ENCODE results near the gene MARK2.

The MARK2 gene

GRCh38 chr11:63911876-63912275 lies 73.0 kb downstream of the MARK2 start:
- H3K27me3 Mint-ChIP-seq = no peaks in the 10 kb centered on the region
- peaks cover 4% of the 10 kb centered on the region for H3K4me1 Mint-ChIP-seq (ENCODE audit: low read depth)
- no peak overlapping the region for H3K4me3 Mint-ChIP-seq
- no peaks in the 10 kb centered on the region for H3K9me3 Mint-ChIP-seq (ENCODE audit: low read depth)
- no peaks in the 10 kb centered on the region for H3K36me3 Mint-ChIP-seq
- no peak overlapping the region for H3K27ac Mint-ChIP-seq

- peaks cover 6% of the 10 kb centered on the region for H3K4me1 Mint-ChIP-seq (ENCODE audit: low read depth)
- no peaks in the 10 kb centered on the region for H3K36me3 Mint-ChIP-seq
- no peaks in the 10 kb centered on the region for H3K9me3 Mint-ChIP-seq (ENCODE audit: low read depth)
- H3K27me3 Mint-ChIP-seq = no peaks in the 10 kb centered on the region
- H3K27ac Mint-ChIP-seq = no peak overlapping the region
- no peak overlapping the region for H3K4me3 Mint-ChIP-seq
Observed at GRCh38 chr11:63912678-63913077, 73.8 kb downstream of the MARK2 start.

DNA sequence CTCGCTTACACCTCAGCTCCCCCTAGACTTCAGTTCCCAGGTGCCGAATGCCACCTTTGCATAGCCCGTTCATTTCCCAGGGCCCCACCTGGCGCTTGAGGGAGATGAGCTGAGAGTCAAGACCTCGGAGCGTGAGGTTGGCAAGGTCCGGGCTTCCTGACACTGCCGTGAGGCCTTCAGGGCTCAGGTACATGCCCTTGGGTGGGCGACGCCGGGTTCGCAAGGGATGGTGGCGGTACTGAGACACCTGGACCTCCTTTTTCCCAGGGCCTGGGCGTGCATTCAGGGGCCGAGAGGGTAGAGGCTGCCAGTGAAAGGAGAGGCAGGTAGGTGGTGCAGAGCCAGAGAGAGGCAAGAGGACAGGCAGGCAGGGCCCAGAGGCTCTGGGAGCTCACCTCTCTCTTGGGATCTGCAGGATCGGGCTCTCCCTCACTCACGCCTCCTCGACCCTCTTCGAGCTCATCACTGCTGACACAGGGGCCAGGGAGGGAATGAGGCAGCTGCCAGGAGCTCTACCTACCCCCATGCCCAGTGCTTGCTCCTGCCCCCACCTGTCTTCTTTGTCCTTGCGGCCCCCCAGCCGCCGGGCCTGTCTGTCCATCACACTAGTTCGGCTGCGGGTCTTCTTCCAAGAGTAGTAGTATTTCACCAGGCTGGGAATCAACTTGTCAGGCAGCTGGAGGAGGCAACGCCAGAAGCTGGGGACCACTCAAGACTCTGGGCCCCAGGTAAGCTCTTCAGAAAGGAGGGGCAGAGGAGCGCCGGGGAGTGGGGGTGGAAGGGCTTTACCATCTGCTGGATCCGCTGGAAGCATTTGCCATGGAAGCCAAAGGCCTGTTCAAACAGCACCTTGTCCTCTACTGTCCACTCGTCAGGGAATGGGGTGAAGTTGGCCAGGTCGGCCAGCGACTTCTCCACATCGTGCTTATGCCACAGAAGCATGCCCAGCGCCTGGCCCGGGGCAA lies 75.2 kb downstream of the MARK2 start:
- Mint-ChIP-seq H3K27ac (no peak overlapping the region), H3K36me3 (no peaks in the 10 kb centered on the region), H3K4me3 (no peak overlapping the region), H3K4me1 (ENCODE audit: low read depth) (peaks cover 13% of the 10 kb centered on the region), H3K9me3 (ENCODE audit: low read depth) (no peaks in the 10 kb centered on the region), H3K27me3 (no peaks in the 10 kb centered on the region)

DNA sequence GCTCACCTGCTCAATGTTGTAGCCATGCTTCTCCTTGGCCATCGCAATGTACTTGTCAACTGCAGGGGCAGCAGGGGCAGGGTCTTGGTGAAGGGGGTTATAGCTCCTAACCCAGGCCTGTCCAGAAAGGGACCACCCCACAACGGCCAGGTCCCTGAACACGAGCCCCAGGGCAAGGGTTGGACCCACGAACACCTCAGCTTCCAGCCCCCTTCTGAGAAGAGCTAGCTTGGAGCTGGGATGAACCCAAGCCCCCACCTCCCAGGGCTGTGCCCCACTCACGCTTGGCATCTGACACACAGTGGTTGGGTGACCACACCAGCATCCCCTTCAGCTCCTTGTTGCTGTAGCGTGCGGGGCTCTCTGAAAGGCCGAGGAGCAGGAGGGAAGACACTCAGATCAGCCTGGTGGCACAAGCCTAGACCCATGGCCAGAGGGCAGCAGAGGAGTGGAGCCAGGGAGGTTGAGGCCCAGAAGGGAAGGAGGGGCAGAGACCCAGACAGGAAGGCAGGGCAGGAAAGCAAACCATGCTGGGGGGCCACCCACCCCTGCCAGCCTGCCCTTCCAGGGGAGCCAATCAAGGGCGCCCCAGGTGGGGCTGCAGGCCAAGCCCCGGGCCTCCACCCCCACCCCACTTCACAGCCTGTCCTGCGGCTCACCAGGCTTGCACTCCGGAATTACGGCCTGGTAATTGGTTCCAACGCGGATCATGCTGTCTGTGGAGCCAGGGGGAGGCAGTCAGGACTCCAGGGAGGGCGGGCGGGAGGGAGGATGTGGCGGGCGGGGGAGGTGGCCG lies 76.2 kb downstream of the MARK2 start:
- no peaks in the 10 kb centered on the region for H3K9me3 Mint-ChIP-seq (ENCODE audit: low read depth)
- peaks cover 13% of the 10 kb centered on the region for H3K4me1 Mint-ChIP-seq (ENCODE audit: low read depth)
- no peaks in the 10 kb centered on the region for H3K36me3 Mint-ChIP-seq
- no peak overlapping the region for H3K27ac Mint-ChIP-seq
- no peaks in the 10 kb centered on the region for H3K27me3 Mint-ChIP-seq
- peak overlapping the region; percentile 48 for H3K4me3 Mint-ChIP-seq

GRCh38 chr11:63915961-63916836 lies 77.3 kb downstream of the MARK2 start:
- H3K4me1 Mint-ChIP-seq (ENCODE audit: low read depth) = peaks cover 13% of the 10 kb centered on the region
- no peak overlapping the region for H3K27ac Mint-ChIP-seq
- H3K9me3 Mint-ChIP-seq (ENCODE audit: low read depth) = no peaks in the 10 kb centered on the region
- peak overlapping the region; percentile 83 for H3K4me3 Mint-ChIP-seq
- no peaks in the 10 kb centered on the region for H3K36me3 Mint-ChIP-seq
- H3K27me3 Mint-ChIP-seq = no peaks in the 10 kb centered on the region

DNA sequence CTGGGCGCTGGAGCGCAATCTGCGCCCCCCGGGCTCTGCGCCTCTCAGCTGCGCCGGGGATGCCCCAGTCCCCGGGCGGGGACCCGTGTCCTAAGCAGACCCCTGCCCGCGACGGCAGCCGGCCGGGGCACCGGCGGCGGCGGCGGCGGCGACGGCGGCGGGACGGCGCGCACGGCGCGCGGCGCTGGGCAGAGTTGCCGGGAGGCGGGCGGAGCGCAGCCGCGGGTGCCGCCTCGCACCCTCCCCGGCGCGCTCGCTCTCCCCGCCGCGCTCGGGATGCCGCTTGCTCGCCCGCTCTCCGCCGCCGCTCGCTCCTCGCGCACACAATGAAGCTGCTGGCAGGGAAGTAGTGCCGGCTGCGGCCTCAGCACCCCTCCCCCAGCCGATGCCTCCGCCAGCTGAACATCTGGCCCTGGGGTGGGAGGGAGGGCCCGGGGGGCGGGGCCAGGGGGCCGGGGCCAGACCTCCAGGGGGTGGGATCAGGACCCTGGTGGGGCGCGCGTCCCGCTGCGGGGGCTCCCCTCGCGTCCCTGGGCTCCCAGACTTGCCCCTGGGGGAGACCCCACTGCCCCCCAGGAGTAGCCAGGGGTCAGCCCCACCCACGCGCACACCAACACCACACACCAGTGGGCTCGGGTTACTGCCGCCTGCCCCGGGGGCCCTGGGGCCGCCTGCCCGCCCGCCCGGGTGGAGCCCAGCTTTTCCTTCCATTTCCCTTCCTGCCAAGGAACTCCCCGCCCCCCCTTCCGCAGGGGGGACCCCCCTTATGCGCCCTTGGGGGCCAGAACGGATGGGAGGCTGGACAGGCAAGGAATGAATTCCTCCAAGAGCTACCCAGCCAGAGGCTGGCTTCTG lies 78.2 kb downstream of the MARK2 start, which contains the start of gene RCOR2:
Gene RCOR2 (minus strand): TSS at position 328 of the 855 bp plus-strand sequence. CDS start 708 bp downstream, outside the sequence.
- Mint-ChIP-seq H3K36me3 (no peaks in the 10 kb centered on the region), H3K4me1 (ENCODE audit: low read depth) (peaks cover 13% of the 10 kb centered on the region), H3K9me3 (ENCODE audit: low read depth) (no peaks in the 10 kb centered on the region), H3K27ac (no peak within 1 kb of the TSS), H3K27me3 (no peaks in the 10 kb centered on the region), H3K4me3 (peak within 1 kb of the TSS; percentile 83)

GRCh38 chr11:63917692-63918506 lies 79.0 kb downstream of the MARK2 start:
- H3K27ac Mint-ChIP-seq = no peak overlapping the region
- peaks cover 13% of the 10 kb centered on the region for H3K4me1 Mint-ChIP-seq (ENCODE audit: low read depth)
- H3K36me3 Mint-ChIP-seq = no peaks in the 10 kb centered on the region
- H3K9me3 Mint-ChIP-seq (ENCODE audit: low read depth) = no peaks in the 10 kb centered on the region
- peak overlapping the region; percentile 73 for H3K4me3 Mint-ChIP-seq
- H3K27me3 Mint-ChIP-seq = no peaks in the 10 kb centered on the region

DNA sequence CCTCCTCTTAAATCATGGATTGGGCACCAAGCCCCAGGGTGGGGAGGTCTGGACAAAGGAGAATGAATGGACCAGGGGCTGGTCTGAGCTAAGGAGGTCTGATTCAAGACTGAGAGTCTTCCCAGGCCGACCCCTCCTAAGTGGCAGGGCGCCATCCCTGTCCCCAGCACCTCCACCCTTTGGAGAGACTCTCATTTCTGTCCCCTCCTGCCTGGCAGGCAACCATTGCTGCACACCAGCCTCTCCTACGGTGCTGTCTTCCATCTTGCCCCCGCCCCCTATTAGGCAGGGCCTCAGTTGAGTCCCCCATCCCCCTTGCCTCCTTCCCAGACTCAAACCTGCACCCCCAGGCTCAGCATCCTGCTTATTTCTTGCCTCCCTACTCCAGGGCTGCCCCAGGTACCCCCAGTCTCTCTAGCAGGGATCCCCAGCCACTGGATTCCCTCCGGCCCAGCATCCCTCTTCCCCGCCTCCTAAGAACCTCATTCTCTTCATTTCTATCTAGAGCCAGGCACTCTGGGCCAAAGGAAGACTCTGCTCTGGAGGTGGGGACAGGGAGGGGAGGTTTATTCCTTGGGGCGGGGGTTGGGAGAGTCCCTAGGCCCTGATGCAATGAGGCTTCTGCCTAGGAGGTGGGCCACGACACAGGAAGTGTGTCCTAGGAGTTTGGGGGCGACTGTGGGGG lies 79.7 kb downstream of the MARK2 start:
- Mint-ChIP-seq H3K4me3 (peak overlapping the region; percentile 13), H3K36me3 (no peaks in the 10 kb centered on the region), H3K27me3 (no peaks in the 10 kb centered on the region), H3K4me1 (ENCODE audit: low read depth) (peaks cover 13% of the 10 kb centered on the region), H3K27ac (no peak overlapping the region), H3K9me3 (ENCODE audit: low read depth) (no peaks in the 10 kb centered on the region)

- no peaks in the 10 kb centered on the region for H3K36me3 Mint-ChIP-seq
- no peaks in the 10 kb centered on the region for H3K27me3 Mint-ChIP-seq
- peaks cover 13% of the 10 kb centered on the region for H3K4me1 Mint-ChIP-seq (ENCODE audit: low read depth)
- no peaks in the 10 kb centered on the region for H3K9me3 Mint-ChIP-seq (ENCODE audit: low read depth)
- no peak overlapping the region for H3K27ac Mint-ChIP-seq
- H3K4me3 Mint-ChIP-seq = no peak overlapping the region
Observed at GRCh38 chr11:63919267-63920125, 80.6 kb downstream of the MARK2 start.

DNA sequence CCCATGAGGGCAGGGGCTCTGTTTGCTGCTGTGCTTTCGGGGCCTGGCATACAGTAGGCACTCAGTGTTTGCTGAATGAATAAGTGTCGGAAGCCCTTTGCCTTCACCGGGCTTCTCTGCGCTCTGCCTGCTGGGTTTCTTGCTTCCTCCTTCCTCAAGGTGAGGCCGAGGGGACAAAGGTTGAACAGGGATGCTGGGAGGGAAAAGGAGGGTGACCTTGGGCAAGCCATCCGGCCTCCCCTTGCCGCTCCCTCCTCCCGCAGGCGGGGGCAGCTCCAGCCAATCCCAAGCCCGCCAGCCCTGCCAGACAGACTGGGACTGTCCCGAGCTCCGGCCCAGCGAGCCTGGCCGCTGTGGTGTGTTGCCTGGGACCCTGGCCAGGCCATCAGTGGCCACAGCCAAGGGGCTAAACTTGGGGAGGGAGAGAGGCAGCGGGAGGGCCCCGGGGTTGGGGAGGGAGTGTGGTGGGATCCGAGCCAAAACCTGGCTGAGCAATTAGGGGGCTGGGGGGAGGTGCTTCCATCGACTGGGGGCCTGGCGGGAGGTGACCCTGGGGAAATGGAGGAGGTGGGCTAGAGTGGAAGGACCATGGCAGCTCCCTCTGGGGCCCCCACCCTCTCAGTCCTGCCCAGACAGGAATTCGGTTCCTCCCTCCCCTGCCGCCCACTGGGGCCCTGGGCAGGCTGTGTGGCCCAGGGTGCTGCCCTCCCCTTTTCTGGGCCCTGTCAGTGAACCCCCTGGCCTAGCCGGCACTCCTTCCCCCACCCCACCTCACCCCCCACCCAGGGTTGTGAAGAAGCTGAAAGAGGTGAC lies 81.4 kb downstream of the MARK2 start:
- Mint-ChIP-seq H3K4me1 (ENCODE audit: low read depth) (peaks cover 10% of the 10 kb centered on the region), H3K27ac (no peak overlapping the region), H3K9me3 (ENCODE audit: low read depth) (no peaks in the 10 kb centered on the region), H3K27me3 (no peaks in the 10 kb centered on the region), H3K36me3 (no peaks in the 10 kb centered on the region), H3K4me3 (no peak overlapping the region)

DNA sequence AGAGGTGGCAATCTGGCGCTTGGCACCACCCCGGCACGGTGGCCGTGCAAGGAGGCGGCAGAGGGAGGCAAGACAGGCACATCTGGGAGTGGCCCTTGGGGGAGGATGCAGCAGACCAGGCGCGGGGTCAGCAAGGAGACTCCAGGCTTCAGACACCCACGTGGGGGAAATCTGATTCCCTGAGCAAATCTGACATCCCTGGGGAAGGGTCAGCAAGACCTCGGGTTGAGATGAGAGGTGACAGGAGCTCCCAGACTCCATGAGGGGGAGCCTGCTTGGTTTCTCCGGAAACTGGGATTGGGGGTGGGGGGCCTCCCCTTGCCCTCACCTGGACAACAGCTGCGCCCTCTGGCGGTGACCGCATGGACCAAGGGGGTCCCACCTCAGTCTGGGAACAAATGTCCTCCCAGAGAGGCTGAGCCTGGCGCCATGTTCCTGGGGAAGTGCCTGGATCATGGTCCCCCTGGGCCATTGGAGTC lies 82.1 kb downstream of the MARK2 start:
- peaks cover 10% of the 10 kb centered on the region for H3K4me1 Mint-ChIP-seq (ENCODE audit: low read depth)
- H3K4me3 Mint-ChIP-seq = no peak overlapping the region
- H3K27me3 Mint-ChIP-seq = no peaks in the 10 kb centered on the region

More for the DNA sequence above, 82.1 kb downstream of the MARK2 start:
- Mint-ChIP-seq H3K27ac (no peak overlapping the region), H3K36me3 (no peaks in the 10 kb centered on the region), H3K9me3 (ENCODE audit: low read depth) (no peaks in the 10 kb centered on the region)
